Measurements from ENCODE around the gene SEPHS2.
"Not testable (repeated sequence)": the region's sequence is repeated elsewhere in the genome, so short reads cannot be mapped to it uniquely, and the experiment has no call there.

The SEPHS2 gene

GRCh38 chr16:30445408-30446202 lies at the start of gene SEPHS2:
SEPHS2 (minus strand) TSS chr16:30445874; CDS start chr16:30445727, 147 bp downstream.
- in situ Hi-C loops (cut with HindIII; ENCODE audit: low sequenced_read_pairs): no loop called here

GRCh38 chr16:30494709-30495108 lies 49.0 kb upstream of the SEPHS2 start:
- in situ Hi-C loops (cut with HindIII; ENCODE audit: low sequenced_read_pairs): no loop called here

- in situ Hi-C loops (cut with HindIII; ENCODE audit: low sequenced_read_pairs): no loop called here
These were observed 48.3 kb upstream of the SEPHS2 start for GRCh38 chr16:30493941-30494488.

- in situ Hi-C loops (cut with HindIII; ENCODE audit: low sequenced_read_pairs): no loop called here
These were observed 46.2 kb upstream of the SEPHS2 start for GRCh38 chr16:30491744-30492308.

GRCh38 chr16:30491229-30491628 lies 45.6 kb upstream of the SEPHS2 start:
- in situ Hi-C loops (cut with HindIII; ENCODE audit: low sequenced_read_pairs): no loop called here

GRCh38 chr16:30490210-30490609 lies 44.5 kb upstream of the SEPHS2 start:
- in situ Hi-C loops (cut with HindIII; ENCODE audit: low sequenced_read_pairs): no loop called here

- in situ Hi-C loops (cut with HindIII; ENCODE audit: low sequenced_read_pairs): no loop called here
These were observed 43.3 kb upstream of the SEPHS2 start for GRCh38 chr16:30488764-30489605.

- in situ Hi-C loops (cut with HindIII; ENCODE audit: low sequenced_read_pairs): no loop called here
These were observed 40.3 kb upstream of the SEPHS2 start for GRCh38 chr16:30485818-30486436.

GRCh38 chr16:30484887-30485286 lies 39.2 kb upstream of the SEPHS2 start:
- in situ Hi-C loops (cut with HindIII; ENCODE audit: low sequenced_read_pairs): no loop called here

GRCh38 chr16:30482366-30482765 lies 36.7 kb upstream of the SEPHS2 start:
- in situ Hi-C loops (cut with HindIII; ENCODE audit: low sequenced_read_pairs): no loop called here

- in situ Hi-C loops (cut with HindIII; ENCODE audit: low sequenced_read_pairs): no loop called here
These were observed 35.7 kb upstream of the SEPHS2 start for GRCh38 chr16:30481381-30481780.

GRCh38 chr16:30478766-30479478 lies 33.2 kb upstream of the SEPHS2 start:
- in situ Hi-C loops (cut with HindIII; ENCODE audit: low sequenced_read_pairs): no loop called here

GRCh38 chr16:30477773-30478172 lies 32.1 kb upstream of the SEPHS2 start:
- in situ Hi-C loops (cut with HindIII; ENCODE audit: low sequenced_read_pairs): not testable (repeated sequence)

GRCh38 chr16:30476991-30477390 lies 31.3 kb upstream of the SEPHS2 start:
- in situ Hi-C loops (cut with HindIII; ENCODE audit: low sequenced_read_pairs): no loop called here

- in situ Hi-C loops (cut with HindIII; ENCODE audit: low sequenced_read_pairs): no loop called here
These were observed 29.0 kb upstream of the SEPHS2 start for GRCh38 chr16:30474684-30475083.

GRCh38 chr16:30474074-30474452 lies 28.4 kb upstream of the SEPHS2 start:
- in situ Hi-C loops (cut with HindIII; ENCODE audit: low sequenced_read_pairs): no loop called here

GRCh38 chr16:30473231-30474073 lies 27.8 kb upstream of the SEPHS2 start:
- in situ Hi-C loops (cut with HindIII; ENCODE audit: low sequenced_read_pairs): no loop called here

- in situ Hi-C loops (cut with HindIII; ENCODE audit: low sequenced_read_pairs): no loop called here
These were observed 26.8 kb upstream of the SEPHS2 start, which contains the start of gene ITGAL for GRCh38 chr16:30472328-30472942. ITGAL (plus strand) TSS chr16:30472742; CDS start chr16:30472838, 96 bp downstream.

- in situ Hi-C loops (cut with HindIII; ENCODE audit: low sequenced_read_pairs): no loop called here
These were observed 24.9 kb upstream of the SEPHS2 start for GRCh38 chr16:30470632-30470995.
